GM21825 (cell line): ENCODE measurements around the gene TNFRSF8.

ENCODE experiments used
- ATAC-seq: cut with Tn5 transposase; IDR thresholded peaks from one replicate; pipeline ENCODE4 v1.9.1; 2021; ENCODE audit warnings: mild to moderate bottlenecking, moderate library complexity; ENCODE audit not compliant: unreplicated experiment

The TNFRSF8 gene

DNA sequence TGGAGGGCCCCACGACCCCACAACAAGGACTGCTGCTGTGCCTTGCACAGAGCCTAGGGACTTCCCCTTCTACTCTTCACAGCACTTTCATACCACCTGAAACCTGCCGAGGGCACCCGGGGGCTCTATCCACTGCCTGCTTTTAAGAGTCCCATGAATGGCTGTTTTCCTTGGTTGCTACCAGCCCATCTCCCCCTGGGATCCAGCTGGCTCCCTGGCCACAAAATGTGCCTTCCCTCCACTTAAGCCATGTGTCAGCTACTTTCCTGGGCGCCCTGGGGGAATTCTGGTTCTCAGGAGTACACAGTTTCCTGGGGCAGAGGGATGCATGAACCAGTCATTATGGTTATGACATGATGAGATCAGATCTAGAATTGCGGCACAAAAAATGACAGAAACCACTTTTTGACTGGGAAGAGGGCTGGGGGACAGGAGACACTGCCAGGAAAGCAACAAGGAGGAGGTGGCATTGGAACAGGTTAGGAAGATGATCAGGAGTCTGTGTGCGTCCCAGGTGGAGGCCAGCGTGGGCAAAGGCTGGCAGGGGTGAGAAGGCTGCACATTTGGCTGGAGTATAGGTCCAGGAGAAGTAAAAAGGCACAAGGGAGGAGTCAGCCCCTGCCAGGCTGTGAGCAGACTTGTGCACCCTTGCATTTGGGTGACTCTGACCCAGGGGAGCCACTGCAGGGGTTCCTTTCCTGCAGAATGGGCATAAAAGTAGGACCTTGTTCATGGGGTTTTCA, 3.2 kb upstream of the TNFRSF8 start:
- peak; percentile 37 for ATAC-seq

DNA sequence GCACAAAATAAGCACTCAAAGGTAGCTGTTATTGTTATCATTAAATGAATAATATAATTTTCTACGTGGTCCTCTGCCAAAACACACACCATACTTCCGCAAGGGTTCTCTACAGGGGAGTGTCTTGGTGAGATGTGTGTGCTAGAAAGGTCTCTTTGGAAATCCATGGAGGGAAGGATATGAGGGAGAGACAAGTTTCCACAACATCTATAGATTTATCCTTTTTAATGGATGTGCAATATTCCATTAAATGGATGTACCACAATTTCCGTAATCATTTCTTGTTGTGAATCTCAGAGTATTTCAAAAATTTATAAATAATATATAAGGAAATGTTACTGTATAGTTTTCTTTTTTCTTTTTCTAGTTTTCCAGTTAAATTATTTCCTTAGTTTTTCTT, 2.6 kb upstream of the TNFRSF8 start:
- ATAC-seq = no peak

DNA sequence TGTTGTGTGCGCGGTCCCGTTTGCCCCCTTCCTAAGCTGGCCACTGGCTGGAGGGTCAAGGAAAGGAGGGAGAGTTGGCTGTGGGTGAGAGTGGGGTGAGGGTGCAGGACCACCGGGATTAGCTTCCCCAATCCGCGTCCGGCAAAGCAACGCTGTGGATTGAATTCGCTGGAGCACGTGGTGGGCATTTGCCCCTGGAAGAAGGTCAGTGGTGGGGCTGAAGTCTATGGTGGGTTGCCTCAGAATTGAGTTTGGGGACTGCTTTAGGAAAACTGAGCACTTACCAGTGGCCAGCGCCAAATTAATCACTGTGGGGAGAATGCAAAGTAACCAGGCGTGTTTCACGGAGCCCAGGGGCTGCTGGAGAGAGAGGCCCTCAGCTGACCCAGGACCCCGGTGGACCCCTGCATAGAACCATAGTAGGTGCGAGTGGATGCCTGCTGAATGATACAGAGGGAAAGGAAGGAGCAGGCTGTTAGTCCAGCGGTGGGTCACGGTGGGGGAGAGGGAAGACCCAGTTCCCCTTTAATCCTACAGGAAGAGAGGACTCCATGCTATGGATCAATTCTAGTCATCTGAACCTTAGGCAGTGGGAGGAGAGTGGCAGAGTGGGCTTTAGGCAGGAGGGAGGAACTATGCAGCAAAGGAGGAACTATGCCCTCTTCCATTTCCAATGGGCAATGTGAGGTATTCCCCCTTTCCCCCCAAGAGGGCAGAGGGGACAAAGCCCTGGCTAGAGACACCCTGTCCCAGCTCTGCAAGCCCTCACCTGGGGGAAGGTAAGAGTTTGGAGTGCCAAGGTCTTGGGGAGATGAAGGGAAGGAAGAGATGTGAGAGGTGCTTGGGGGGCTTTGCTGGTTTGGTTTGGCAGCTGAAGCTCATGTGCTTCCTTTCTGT, 1.2 kb downstream of the TNFRSF8 start:
- no peak for ATAC-seq

DNA sequence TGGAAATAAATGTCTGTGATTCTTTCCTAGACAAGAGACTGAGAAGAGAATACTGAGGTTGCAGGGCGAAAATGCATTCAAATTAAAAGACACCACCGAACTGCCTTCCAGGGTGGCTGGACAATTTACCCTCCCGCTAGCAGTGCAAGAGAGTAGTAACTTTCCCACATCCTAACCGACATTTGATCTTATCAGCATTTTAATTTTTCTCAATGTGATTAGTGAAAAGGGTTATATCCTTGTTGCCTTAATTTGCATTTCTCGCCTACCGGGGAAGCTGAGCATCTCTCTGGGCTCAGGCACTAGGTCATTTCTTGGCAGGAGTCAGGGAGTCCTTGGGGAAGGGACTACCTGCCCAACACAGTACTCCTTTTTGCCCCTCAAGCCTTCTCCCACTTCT, 2.8 kb downstream of the TNFRSF8 start:
- no peak for ATAC-seq

DNA sequence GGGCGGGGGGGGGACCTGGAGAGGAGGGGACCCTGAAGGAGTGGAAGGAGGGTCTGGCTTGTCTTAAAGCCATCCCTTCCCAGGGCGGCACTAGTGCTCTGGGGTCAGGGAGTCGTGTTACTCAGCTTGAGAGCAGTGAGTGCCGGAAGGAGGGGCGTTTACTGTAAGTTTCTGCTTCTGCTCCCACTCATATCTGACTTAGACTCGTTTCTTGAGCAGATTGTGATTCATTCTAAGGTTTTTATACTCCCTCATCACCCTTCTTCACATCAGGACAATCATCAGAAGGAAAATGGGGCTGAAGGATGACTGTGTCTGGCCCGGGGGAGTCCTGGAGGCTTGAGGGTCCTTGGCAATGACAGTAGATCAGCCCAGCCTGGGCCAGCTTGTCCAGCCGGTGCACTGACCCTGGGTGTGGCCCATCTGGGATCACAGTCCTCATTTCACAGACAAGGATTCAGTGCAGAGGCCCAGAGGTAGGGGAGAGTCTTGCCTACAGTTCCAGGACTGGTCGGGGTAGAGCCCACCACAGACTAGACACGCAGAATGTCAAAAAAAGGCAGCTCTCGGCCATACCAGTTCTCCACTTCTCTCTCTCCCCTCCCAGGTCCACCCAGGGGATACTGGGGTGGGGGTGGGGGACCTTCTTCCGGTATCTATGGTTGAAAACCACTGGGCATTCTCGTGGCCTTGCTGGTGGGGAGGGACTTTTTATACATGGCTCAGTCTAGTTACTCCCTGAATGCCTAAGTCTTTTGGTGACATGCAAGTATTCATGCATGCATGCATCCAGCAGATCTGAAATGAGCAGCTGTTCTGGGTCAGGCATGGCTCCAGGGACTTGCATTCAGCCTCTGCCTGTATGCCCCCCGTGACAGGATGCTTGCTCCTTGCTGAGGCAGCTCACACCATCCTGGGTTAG, 5.1 kb downstream of the TNFRSF8 start:
- ATAC-seq = no peak

DNA sequence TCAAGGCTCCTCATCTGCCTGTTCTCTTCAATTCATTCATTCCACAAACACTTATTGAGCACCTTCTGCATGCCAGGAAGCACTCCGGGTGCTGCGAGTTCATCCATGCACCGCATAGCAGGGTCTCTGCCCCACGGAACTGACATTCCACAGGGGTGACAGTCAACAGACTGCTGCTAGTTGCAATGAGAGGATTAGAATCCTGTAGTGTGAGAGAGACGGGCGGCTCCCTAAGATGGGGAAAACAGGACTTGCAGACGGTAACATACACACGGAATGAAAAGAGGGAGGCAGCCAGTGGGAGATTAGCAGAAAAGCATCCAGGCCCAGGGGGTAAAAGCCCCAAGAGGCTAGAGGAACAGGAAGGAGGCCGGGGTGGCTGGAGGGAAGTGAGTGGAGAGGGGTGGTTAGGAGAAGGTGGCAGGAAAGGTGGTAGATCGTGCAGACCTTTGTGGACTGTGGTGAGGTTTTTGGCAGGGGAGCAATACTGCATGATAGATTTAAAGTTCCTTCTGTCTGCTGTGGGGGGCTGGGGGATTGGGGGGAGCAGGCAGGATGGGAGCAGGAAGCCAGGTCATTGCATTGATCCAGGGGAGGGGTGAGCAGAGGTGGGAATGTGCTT, 6.6 kb downstream of the TNFRSF8 start:
- no peak for ATAC-seq

DNA sequence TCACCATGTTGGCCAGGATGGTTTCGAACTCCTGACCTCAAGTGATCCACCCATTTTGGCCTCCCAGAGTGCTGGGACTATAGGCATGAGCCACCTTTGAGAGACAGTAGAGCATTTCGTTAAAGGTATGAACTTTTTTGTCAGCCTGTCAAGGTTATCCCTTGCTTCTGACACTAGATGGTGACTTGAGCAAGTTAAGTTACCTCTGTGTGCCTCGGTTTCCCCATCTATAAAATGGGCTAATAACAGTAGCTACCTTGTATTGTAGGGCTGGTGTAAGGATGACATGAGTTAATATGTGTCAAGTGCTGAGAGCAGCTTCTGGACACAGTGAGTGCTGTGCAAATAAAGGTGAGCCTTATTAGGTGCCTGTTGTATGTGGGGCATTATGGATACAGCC, 8.8 kb downstream of the TNFRSF8 start:
- ATAC-seq = no peak

DNA sequence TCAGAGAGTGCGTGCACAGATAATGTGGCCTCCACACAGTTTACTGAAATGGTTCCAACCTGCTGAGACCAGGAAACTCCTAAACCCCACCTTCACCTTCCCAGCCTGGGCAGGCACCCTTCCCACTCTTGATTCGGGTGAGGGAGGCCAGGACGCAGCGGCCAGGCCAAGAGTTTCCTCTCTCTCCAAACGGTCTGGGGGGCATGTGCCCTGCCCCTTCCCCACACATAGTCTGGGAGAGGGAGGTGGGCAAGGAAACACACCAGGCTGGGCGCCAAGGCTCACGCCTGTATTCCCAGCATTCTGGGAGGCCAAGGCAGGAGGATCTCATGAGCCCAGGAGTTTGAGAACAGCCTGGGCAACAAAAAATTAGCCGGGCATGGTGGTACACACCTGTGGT, 9.6 kb downstream of the TNFRSF8 start:
- no peak for ATAC-seq

DNA sequence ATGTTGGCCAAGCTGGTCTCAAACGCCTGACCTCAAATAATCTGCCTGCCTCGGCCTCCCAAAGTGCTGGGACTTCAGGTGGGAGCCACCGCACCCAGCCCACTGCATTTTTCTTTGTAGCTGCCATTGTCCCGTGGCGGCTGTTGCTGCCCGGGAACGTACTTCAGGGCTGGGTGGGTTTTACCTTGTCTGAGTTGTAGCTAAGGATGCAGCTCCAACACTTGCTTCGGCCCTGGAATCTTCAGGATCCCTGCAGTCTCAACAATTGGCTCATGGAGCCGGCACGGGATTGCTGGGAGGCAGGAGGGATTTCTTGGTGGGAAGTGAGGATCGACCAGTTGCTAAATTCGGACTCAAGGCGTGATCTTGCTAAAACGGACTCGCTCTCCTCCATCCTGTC, 10.7 kb downstream of the TNFRSF8 start:
- ATAC-seq = no peak

DNA sequence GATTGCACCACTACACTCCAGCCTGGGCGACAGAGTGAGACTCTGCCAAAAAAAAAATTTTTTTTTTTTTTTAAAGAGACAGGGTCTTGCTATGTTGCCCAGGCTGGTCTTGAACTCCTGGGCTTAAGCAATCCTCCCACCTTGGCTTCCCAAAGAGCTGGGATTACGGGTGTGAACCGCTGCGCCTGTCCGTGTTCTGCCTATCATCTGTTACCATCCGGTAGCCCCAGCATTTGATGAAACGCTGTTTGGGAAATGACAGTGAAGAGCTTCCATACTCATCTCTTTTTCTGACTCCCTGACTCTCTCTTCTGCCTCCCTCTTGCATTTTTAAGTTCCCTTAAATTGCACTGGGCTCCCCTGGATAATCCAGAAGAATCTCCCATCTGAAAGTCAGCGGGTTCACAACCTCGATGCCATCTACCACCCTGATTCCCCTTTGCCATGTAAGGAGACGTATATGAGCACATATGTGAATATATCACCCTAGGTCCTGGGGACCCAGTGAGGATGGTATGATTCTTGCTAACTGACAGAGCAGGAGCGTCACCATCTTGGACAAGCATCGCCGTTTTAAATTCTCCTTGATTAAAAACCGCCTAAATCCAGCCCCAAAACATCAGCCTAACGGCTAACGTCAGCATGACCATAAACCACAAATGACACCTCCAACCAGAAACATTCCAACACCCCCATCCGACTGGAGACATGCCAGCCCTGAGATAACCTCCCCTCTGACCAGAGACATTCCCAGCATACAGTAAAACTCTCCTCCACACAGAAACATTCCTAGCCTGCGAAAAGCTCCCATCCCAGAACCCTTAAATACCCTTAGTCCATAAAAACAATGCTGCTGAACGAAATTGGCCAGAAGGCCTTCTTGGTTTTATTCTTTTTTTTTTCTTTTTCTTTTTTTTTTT, 12.4 kb downstream of the TNFRSF8 start:
- no peak for ATAC-seq

DNA sequence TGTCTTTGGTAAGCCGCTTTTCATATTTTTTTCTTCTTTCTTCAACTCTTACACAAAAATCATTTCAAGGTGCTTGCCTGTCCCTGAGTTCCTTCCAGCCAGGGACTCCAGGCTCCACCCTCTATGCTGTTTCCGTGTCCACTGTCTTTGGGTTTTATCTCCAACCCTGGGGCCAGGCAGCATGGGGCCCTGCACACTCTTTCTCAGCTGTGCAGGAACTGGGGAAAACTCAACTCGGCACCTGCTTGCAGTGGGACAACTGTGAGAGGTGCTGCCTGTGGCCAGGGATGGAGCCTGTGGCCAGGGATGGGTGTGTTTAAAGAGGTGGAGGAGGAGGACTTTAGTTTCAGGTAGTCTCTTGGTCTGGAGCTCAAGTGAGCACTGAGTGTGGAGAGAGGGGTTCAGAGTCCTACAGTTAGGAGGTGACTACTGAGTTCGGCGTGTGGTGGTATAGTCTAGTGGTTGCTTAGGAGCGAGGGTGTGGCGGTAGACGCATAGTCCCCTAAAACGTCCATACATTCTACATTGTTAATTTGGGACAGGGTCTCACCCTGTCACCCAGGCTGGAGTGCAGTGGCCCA, 13.4 kb downstream of the TNFRSF8 start:
- no peak for ATAC-seq

DNA sequence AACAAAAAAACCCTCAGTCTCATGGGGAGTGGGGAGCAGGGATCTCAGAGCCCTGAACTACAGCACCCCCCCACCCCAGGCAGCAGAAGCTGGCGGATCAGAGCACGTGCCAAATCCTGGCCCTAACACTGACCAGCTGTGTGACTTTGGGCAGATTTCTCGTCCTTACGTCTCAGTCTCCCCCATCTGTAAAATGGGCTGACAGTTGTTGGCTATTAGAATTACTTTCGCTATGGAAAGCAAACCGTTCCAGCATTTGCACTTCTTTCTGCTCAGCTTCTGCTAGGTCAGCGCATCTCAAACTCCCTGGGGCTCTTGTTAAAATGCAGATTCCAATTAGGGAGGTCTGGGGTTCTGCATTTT, 15.5 kb downstream of the TNFRSF8 start:
- ATAC-seq = peak; percentile 12

DNA sequence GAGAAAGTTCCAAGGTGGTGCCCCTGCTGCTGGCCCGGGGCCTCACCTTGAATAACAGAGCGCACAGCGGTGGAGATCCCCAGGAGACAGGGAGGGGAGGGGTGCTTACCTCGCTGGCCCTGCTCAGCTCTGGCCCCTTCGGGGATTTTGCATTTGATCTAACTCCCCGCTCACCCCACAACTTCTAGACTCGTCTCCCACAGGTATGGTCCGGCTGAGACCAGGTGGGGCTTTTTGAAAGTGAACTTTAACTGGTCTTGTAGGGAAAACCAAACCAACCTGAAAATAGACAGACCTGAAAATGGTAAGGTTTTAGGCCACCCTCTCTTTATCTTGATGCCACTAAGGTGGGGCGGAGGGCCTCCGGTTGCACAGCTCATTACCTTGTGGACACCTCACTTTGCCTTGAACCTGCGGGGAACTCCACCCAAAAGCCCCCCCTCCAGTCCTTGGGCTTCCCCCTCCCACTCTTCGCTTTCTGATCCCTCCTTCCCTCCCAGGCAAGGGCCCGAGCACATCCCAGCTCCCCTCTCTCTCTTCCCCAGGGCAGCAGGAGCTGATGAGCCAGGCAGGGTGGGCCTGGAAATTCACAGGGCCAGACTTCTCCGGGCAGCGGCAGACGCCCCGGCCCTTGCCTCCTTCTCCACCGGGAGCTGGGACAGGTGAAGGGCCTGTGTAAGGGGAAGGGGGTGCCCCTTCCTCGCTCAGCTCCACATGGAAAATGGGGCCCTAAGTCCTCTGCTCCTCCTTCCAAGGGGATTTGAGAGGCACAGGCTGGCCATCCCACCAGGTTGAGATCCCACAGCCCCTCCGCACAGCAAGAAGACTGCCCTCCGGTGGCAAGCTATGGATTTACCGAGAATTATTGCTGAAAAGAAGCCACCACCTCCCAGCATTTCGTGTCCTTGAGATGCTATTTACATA, 16.1 kb downstream of the TNFRSF8 start:
- ATAC-seq = peak; percentile 57

DNA sequence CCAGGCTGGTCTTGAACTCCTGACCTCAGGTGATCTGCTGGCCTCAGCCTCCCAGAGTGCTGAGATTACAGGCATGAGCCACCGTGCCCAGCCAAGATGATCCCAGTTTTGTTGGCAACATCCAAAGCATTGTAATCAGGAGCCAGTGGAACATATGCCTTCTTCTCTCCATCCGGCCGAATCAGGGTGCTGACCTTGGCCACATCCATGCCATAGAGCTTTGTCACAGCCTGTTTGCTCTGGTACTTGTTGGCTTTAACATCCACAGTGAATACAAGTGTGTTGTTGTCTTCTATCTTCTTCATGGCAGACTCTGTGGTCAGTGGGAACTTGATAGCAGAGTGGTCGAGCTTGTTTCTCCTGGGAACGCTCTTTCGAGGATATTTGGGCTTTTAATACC, 17.1 kb downstream of the TNFRSF8 start:
- no peak for ATAC-seq

DNA sequence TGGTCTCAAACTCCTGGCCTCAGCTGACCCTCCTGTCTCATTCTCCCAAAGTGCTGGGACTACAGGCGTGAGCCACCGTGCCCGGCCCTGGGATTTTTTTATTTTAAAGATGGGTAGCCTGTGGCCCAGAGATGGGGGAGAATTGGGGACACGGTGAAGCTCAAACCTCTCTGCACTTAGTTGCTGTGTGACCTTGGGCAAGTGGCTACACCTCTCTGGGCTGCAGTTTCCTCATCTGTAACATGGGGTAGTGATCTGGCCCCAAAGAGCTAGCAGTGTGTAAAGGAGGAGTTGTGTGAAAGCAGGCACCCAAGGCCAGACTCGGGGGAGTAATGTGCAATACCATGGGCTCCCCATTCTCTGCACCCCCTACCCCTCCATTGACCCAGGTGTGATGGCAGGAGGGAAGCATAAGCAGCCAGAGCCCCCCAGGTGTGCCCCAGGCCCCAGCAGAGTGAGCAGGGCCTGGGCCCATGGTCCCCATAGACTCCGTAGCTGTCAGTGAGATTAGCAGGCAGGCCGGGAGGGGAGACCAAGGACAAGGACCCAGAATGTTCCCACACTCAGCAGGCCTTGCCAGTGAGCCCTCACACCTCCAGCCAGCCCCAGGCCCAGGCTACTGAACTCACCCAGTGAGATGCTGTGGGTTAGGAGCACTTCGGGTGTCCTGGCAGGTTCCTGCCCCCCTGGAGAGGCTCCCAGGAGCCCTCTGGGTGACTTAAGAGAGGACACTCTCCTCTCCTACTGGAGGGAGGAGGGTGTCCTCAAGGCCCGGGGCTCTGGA, 17.9 kb downstream of the TNFRSF8 start:
- no peak for ATAC-seq

DNA sequence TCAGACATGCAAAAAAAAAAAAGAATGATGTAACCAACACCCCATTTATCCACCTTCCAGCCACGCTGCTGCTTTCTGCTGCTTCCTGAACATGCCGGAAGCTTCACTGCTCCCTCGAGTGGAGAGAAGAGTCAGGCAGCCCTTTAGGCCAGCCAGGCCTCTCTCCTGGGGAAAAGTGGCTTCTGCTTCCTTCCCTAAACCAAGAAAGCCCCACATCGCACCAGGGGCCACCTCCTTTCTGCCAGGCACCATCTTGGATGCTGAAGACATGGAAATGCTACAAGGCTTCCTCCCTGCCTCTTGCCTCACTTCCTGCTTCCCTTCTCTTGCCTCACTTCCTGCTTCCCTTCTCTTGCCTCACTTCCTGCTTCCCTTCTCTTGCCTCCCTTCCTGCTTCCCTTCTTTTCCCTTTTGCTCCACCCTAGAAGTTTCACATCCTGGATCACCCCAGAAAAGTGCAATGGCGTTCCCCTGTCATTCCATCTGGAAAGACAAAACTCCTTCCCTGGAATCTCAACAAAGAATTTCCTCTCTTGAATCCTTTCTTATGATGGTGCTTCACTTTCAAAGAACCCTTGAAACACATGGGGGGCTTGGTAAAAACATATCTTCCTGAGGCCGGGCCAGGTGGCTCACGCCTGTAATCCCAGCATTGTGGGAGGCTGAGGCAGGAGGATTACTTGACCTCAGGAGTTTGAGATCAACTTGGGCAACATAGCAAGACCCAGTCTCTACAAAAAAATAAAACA, 18.7 kb downstream of the TNFRSF8 start:
- ATAC-seq = no peak

DNA sequence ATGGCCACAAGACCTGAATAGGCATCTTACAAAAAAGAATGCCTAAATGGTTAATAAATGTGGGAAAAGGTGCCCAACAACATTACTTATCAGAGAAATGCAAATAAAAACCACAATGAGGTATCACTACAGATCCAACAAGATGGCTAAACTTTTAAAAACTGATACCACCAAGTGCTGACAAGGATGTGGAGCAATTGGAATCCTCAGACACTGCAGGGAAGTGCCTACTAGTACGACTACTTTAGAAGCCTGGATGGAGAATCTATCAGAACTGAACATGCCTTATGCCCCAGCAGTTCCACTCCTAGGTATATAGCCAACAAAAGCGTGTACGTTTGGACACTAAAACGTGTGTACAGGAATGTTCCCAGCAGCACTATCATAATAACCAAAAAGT, 19.9 kb downstream of the TNFRSF8 start:
- no peak for ATAC-seq
